H1 (cell line): ENCODE measurements around the gene USP38. TPM values are rescaled to one million over a fixed set of nuclear protein-coding genes. Genes with fewer than 3 reads are reported as not detected.

ENCODE experiments used
- CTCF ChIA-PET: fragments of 300-600 bp; sonication (Branson Sonifier 250); formaldehyde crosslinking; loops from one replicate; lab custom pipeline; 2021; ENCODE audit not compliant: partially characterized antibody; lab: Charles Lee
- POLR2A ChIA-PET: fragments of 300-600 bp; sonication (Branson Sonifier 250); formaldehyde crosslinking; loops from one replicate; lab custom pipeline; 2021; ENCODE audit warnings: inconsistent platforms; ENCODE audit not compliant: partially characterized antibody; lab: Charles Lee
- DNase-seq, 2 experiments: peaks; one replicate each; pipeline versions ENCODE4 v3.0.0 to v3.0.0-alpha.2; 2010 to 2022; ENCODE audit warnings: low spot score in 2 of 2, low read depth in 1 of 2, mixed read lengths in 1 of 2
- FAIRE-seq: peaks from 2 replicates; lab custom pipeline; 2011; peaks lifted over from hg19 to GRCh38; lab: Jason Lieb, UNC
- H2AFZ ChIP-seq: 2 replicates; pipeline ENCODE4 v1.8.1; 2012; ENCODE audit warnings: low read length, inconsistent platforms
- H2AK5ac ChIP-seq: 2 replicates; pipeline ENCODE4 v1.6.1; 2013; ENCODE audit warnings: low read depth, low read length
- H2BK120ac ChIP-seq: replicated peaks from 2 replicates; pipeline ENCODE3; 2013; ENCODE audit warnings: low read depth, low read length, inconsistent platforms
- H2BK12ac ChIP-seq: 2 replicates; pipeline ENCODE4 v1.6.1; 2013; ENCODE audit warnings: low read depth, low read length
- H2BK15ac ChIP-seq: 2 replicates; pipeline ENCODE4 v1.6.1; 2013; ENCODE audit warnings: low read length
- H2BK20ac ChIP-seq: 2 replicates; pipeline ENCODE4 v1.6.1; 2013; ENCODE audit warnings: low read length
- H2BK5ac ChIP-seq: 2 replicates; pipeline ENCODE4 v1.6.1; 2013; ENCODE audit warnings: low read depth, low read length
- H3K14ac ChIP-seq: 2 replicates; pipeline ENCODE4 v1.6.1; 2013; ENCODE audit warnings: inconsistent platforms; ENCODE audit not compliant: insufficient read length
- H3K18ac ChIP-seq: 2 replicates; pipeline ENCODE4 v1.6.1; 2013; ENCODE audit warnings: low read length; ENCODE audit errors: extremely low read depth
- H3K23ac ChIP-seq: 2 replicates; pipeline ENCODE4 v1.6.1; 2013; ENCODE audit warnings: inconsistent platforms; ENCODE audit not compliant: insufficient read length
- H3K23me2 ChIP-seq: 2 replicates; pipeline ENCODE4 v1.6.1; 2013; ENCODE audit warnings: low read depth, low read length
- H3K27ac ChIP-seq: 2 replicates; pipeline ENCODE4 v1.6.1; 2011; ENCODE audit warnings: low read depth, low read length, inconsistent platforms
- H3K27me3 ChIP-seq, 4 experiments: replicated peaks in 1 of 4; 1 replicate in 1 of 4; 2 replicates in 3 of 4; pipeline versions ENCODE4 v1.6.1 to v1.8.1; 2011 to 2013; ENCODE audit warnings: low read length in 3 of 4, mild to moderate bottlenecking in 3 of 4, inconsistent platforms in 2 of 4, mixed read lengths in 2 of 4, moderate library complexity in 1 of 4; ENCODE audit not compliant: control insufficient read depth in 3 of 4, insufficient read depth in 3 of 4; ENCODE audit errors: extremely low read depth in 1 of 4
- H3K36me3 ChIP-seq, 4 experiments: 2 replicates each; pipeline versions ENCODE4 v1.6.1 to v1.8.1; 2011 to 2013; ENCODE audit warnings: mild to moderate bottlenecking in 4 of 4, low read length in 3 of 4, moderate library complexity in 2 of 4, control low read depth in 1 of 4, inconsistent platforms in 1 of 4; ENCODE audit not compliant: insufficient read depth in 4 of 4, control insufficient read depth in 2 of 4
- H3K4ac ChIP-seq: replicated peaks from 2 replicates; pipeline ENCODE3; 2013; ENCODE audit warnings: low read length, low read depth, mixed read lengths, inconsistent platforms; ENCODE audit not compliant: insufficient read length
- H3K4me1 ChIP-seq, 4 experiments: replicated peaks in 1 of 4; 1 replicate in 1 of 4; 2 replicates in 3 of 4; pipeline versions ENCODE4 v1.6.1 to v1.8.1; 2011 to 2013; ENCODE audit warnings: low read length in 3 of 4, inconsistent platforms in 2 of 4, mixed read lengths in 1 of 4; ENCODE audit not compliant: insufficient read depth in 4 of 4, control insufficient read depth in 3 of 4
- H3K4me2 ChIP-seq, 2 experiments: 2 replicates each; pipeline versions ENCODE4 v1.6.1 to v1.8.1; 2011 to 2013; ENCODE audit warnings: low read depth in 2 of 2, low read length in 2 of 2, control low read depth in 1 of 2, inconsistent platforms in 1 of 2, mild to moderate bottlenecking in 1 of 2; ENCODE audit not compliant: insufficient read depth in 1 of 2
- H3K4me3 ChIP-seq, 4 experiments: fragments of 200-600, 300-600 bp in 1 of 4; sonication (generic), shearing (Covaris generic), sonication (Bioruptor Twin) in 1 of 4; 2 replicates each; pipeline versions ENCODE4 v1.5.1 to v1.8.1; 2011 to 2016; ENCODE audit warnings: low read length in 4 of 4, low read depth in 3 of 4, control low read depth in 2 of 4, inconsistent platforms in 2 of 4, mild to moderate bottlenecking in 2 of 4, mixed read lengths in 1 of 4, moderate library complexity in 1 of 4; ENCODE audit not compliant: insufficient read depth in 2 of 4; ENCODE audit errors: extremely low read depth in 1 of 4
- H3K56ac ChIP-seq: replicated peaks from 2 replicates; pipeline ENCODE3; 2013; ENCODE audit warnings: low read depth, mild to moderate bottlenecking, mixed read lengths, low read length, inconsistent platforms; ENCODE audit not compliant: insufficient read length
- H3K79me1 ChIP-seq: 2 replicates; pipeline ENCODE4 v1.6.1; 2013; ENCODE audit warnings: low read depth, low read length, control low read depth
- H3K79me2 ChIP-seq, 2 experiments: 2 replicates each; pipeline versions ENCODE4 v1.6.1 to v1.8.1; 2012 to 2013; ENCODE audit warnings: low read length in 2 of 2, mild to moderate bottlenecking in 2 of 2, inconsistent platforms in 1 of 2; ENCODE audit not compliant: insufficient read depth in 2 of 2, control insufficient read depth in 1 of 2
- H3K9ac ChIP-seq, 4 experiments: replicated peaks in 1 of 4; 1 replicate in 1 of 4; 2 replicates in 3 of 4; pipeline versions ENCODE4 v1.6.1 to v1.8.1; 2011 to 2013; ENCODE audit warnings: low read depth in 3 of 4, low read length in 3 of 4, control low read depth in 2 of 4, mild to moderate bottlenecking in 2 of 4, moderate library complexity in 2 of 4, inconsistent platforms in 1 of 4; ENCODE audit errors: extremely low read depth in 1 of 4
- H3K9me3 ChIP-seq, 2 experiments: 2 replicates each; pipeline versions ENCODE4 v1.6.1 to v1.8.1; 2012 to 2013; ENCODE audit warnings: mild to moderate bottlenecking in 2 of 2, moderate library complexity in 2 of 2, control low read depth in 1 of 2, inconsistent platforms in 1 of 2, low read depth in 1 of 2, low read length in 1 of 2, mixed read lengths in 1 of 2; ENCODE audit not compliant: insufficient read depth in 2 of 2
- H4K20me1 ChIP-seq, 2 experiments: replicated peaks in 1 of 2; 2 replicates each; pipeline versions ENCODE3 to v1.8.1; 2011 to 2013; ENCODE audit warnings: inconsistent platforms in 2 of 2, low read length in 2 of 2, mild to moderate bottlenecking in 1 of 2; ENCODE audit not compliant: insufficient read depth in 2 of 2, control insufficient read depth in 1 of 2
- H4K5ac ChIP-seq: 2 replicates; pipeline ENCODE4 v1.6.1; 2013; ENCODE audit warnings: low read length, low read depth, mixed read lengths, inconsistent platforms; ENCODE audit not compliant: insufficient read length
- H4K8ac ChIP-seq: 2 replicates; pipeline ENCODE4 v1.8.0; 2013; ENCODE audit warnings: mild to moderate bottlenecking, moderate library complexity, low read length, inconsistent platforms; ENCODE audit not compliant: insufficient read depth; ENCODE audit errors: extremely low read depth
- H4K91ac ChIP-seq: replicated peaks from 2 replicates; pipeline ENCODE3; 2013; ENCODE audit warnings: low read length, mixed read lengths, inconsistent platforms; ENCODE audit not compliant: insufficient read length
- ATF3 ChIP-seq: IDR thresholded peaks from 2 replicates; pipeline ENCODE4 v1.6.1; 2011; ENCODE audit warnings: low read depth, mild to moderate bottlenecking, low read length; ENCODE audit not compliant: insufficient read depth
- EZH2 ChIP-seq: fragments of 200-600 bp; sonication (generic); IDR thresholded peaks from 2 replicates; pipeline ENCODE4 v1.7.1; 2012; ENCODE audit warnings: low read depth, mild to moderate bottlenecking, moderate library complexity, low read length, inconsistent platforms; ENCODE audit not compliant: severe bottlenecking
- NRF1 ChIP-seq: IDR thresholded peaks from 2 replicates; pipeline ENCODE4 v1.6.1; 2011; ENCODE audit warnings: mild to moderate bottlenecking, low read depth, low read length, improper control_type of control experiment
- WGBS, 2 experiments: shearing (Covaris generic) in 1 of 2; methylation state at CpG; one replicate each; pipeline versions ENCODE4 v1.1.6 to v1.1.7; 2013 to 2015; ENCODE audit warnings: low lambda C conversion rate in 2 of 2, mixed read lengths in 2 of 2, inconsistent platforms in 1 of 2, low coverage in 1 of 2, missing lambda C conversion rate in 1 of 2; ENCODE audit not compliant: insufficient replicate concordance in 2 of 2, insufficient coverage in 1 of 2, insufficient read length in 1 of 2; ENCODE audit errors: extremely low coverage in 1 of 2, missing lambda C conversion rate in 1 of 2; 5-methylcytosine and 5-hydroxymethylcytosine counted together
- polyA plus RNA-seq, 7 experiments: library from polyadenylated mRNA; depleted of rRNA in 3 of 7; stranded (reverse) in 5 of 7; unstranded in 2 of 7; fragments of >200 nt in 5 of 7; fragments of 200-250 nt in 2 of 7; gene quantifications; 1 replicate in 5 of 7; 2 replicates in 1 of 7; 4 replicates in 1 of 7; pipeline versions ENCODE4 v1.2.1 to v1.2.3, GENCODE V29; 2011 to 2013; ENCODE audit warnings: missing spikeins in 2 of 7, mixed read lengths in 2 of 7
- total RNA-seq: library from RNA; stranded (reverse); fragmentation: NEBNext Ultra II Directional; extraction: Animal tissue kit (Norgen Biotek cat#: 25700); gene quantifications from 2 replicates; pipeline ENCODE4 v1.2.1, GENCODE V29; 2021

The USP38 gene
- total and polyA plus RNA-seq, 2 of the 8 experiments (the other 6 are each of a cell fraction or from before 2014, with no cell fraction given) = 3.2 to 10.5 TPM

GRCh38 chr4:143188136-143189088 is 3.7 kb downstream of the USP38 start:
- Histone ChIP-seq H3K4me2 (peak overlapping the region in 1 of 2 experiments; percentile 70; a peak in 1 of 4 replicates), H3K27ac (no peak overlapping the region), H3K4ac (no peak overlapping the region), H4K5ac (no peak overlapping the region), H2BK5ac (no peak overlapping the region), H2AK5ac (no peak overlapping the region), H3K9ac (no peak overlapping the region), H3K4me1 (peaks cover 0 to 2% (median 0%) of the 10 kb centered on the region in 4 experiments; a peak in 2 of 7 replicates), H2BK12ac (no peak overlapping the region), H4K8ac (no peak overlapping the region), H3K23me2 (peaks cover 10% of the 10 kb centered on the region), H2BK15ac (no peak overlapping the region), H3K79me1 (0 out of 2 replicates have a peak, but pooled peaks cover 6% of the 10 kb centered on the region), H3K79me2 (peaks cover 6 to 68% of the 10 kb centered on the region in 2 experiments; a peak in 2 of 4 replicates), H3K9me3 (no peaks in the 10 kb centered on the region), H3K56ac (no peak overlapping the region), H4K20me1 (peaks cover 6 to 12% of the 10 kb centered on the region in 2 experiments), H3K23ac (no peak overlapping the region)
- POLR2A ChIA-PET = no interaction called here
- TF ChIP-seq ATF3 (no peak), EZH2 (no peak), NRF1 (no peak)
- TF ChIP-seq, all 59 proteins: peak for 0
- Histone ChIP-seq H3K14ac (no peak overlapping the region), H2BK20ac (no peak overlapping the region), H3K36me3 (peaks cover 2 to 32% (median 3%) of the 10 kb centered on the region in 4 experiments; a peak in 5 of 8 replicates), H2AFZ (no peak overlapping the region), H3K18ac (no peak overlapping the region), H3K27me3 (no peaks in the 10 kb centered on the region), H4K91ac (no peak overlapping the region), H2BK120ac (no peak overlapping the region), H3K4me3 (peak overlapping the region in 1 of 4 experiments; percentile 93; a peak in 1 of 8 replicates)
- CTCF ChIA-PET = no interaction called here
- DNase-seq (no peak), FAIRE-seq (no peak)
- WGBS, 2 experiments = 93% methylated on average over 3 of the region's 3 CpGs; no CpG with 5 or more reads in 1 of the 2 experiments
